Liver (tissue), 9 donors: ENCODE results near the gene RPL31. TPM values are rescaled to one million over a fixed set of nuclear protein-coding genes. Genes with fewer than 3 reads are reported as not detected.

Source experiments
- DNase-seq: peaks from one replicate; pipeline ENCODE4 v3.0.0-alpha.2; 2017; ENCODE audit warnings: low spot score
- H3K27ac ChIP-seq, 2 donors: one replicate each; pipeline ENCODE4 v1.7.0; 2013; ENCODE audit warnings: inconsistent platforms in 2 of 2, low read length in 2 of 2, control low read depth in 1 of 2, low read depth in 1 of 2, mild to moderate bottlenecking in 1 of 2
- H3K27me3 ChIP-seq, 4 donors: one replicate each; pipeline versions ENCODE4 v1.6.1 to v1.7.0; 2013; ENCODE audit warnings: low read length in 3 of 4, inconsistent platforms in 1 of 4, mild to moderate bottlenecking in 1 of 4, moderate library complexity in 1 of 4; ENCODE audit not compliant: control insufficient read depth in 4 of 4, insufficient read depth in 4 of 4
- H3K36me3 ChIP-seq, 4 donors: one replicate each; pipeline versions ENCODE4 v1.6.1 to v1.7.0; 2013; ENCODE audit warnings: low read length in 3 of 4, mild to moderate bottlenecking in 3 of 4, low read depth in 1 of 4, moderate library complexity in 1 of 4; ENCODE audit not compliant: control insufficient read depth in 4 of 4, insufficient read depth in 3 of 4
- H3K4me1 ChIP-seq, 4 donors: one replicate each; pipeline versions ENCODE4 v1.6.1 to v1.7.0; 2013; ENCODE audit warnings: low read length in 3 of 4, mild to moderate bottlenecking in 3 of 4, moderate library complexity in 1 of 4; ENCODE audit not compliant: control insufficient read depth in 4 of 4, insufficient read depth in 4 of 4
- H3K4me3 ChIP-seq, 3 donors: one replicate each; pipeline versions ENCODE4 v1.6.1 to v1.7.0; 2013; ENCODE audit warnings: low read length in 3 of 3, control low read depth in 1 of 3, low read depth in 1 of 3, mild to moderate bottlenecking in 1 of 3
- H3K9ac ChIP-seq, 2 donors: one replicate each; pipeline ENCODE4 v1.7.0; 2013; ENCODE audit warnings: low read length in 2 of 2, mild to moderate bottlenecking in 2 of 2, moderate library complexity in 2 of 2, control low read depth in 1 of 2, low read depth in 1 of 2
- H3K9me3 ChIP-seq, 4 donors: one replicate each; pipeline versions ENCODE4 v1.6.1 to v1.7.0; 2013; ENCODE audit warnings: low read length in 3 of 4; ENCODE audit not compliant: control insufficient read depth in 4 of 4
- EGR1 ChIP-seq, 2 donors: IDR thresholded peaks; 2 replicates each; pipeline ENCODE4 v1.6.1; 2016 to 2018; ENCODE audit warnings: antibody characterized with exemption in 2 of 2, low read depth in 2 of 2
- FOXA1 ChIP-seq: IDR thresholded peaks from 2 replicates; pipeline ENCODE4 v1.6.1; 2016; ENCODE audit warnings: antibody characterized with exemption
- GABPA ChIP-seq, 2 donors: IDR thresholded peaks in 1 of 2; conservative IDR thresholded peaks in 1 of 2; 2 replicates each; pipeline ENCODE4 v1.6.1; 2016; ENCODE audit warnings: antibody characterized with exemption in 2 of 2, mild to moderate bottlenecking in 1 of 2, moderate library complexity in 1 of 2
- HNF4A ChIP-seq, 2 donors: conservative IDR thresholded peaks; 2 replicates each; pipeline ENCODE4 v1.6.1; 2016; ENCODE audit warnings: antibody characterized with exemption in 2 of 2, mild to moderate bottlenecking in 2 of 2
- HNF4G ChIP-seq: IDR thresholded peaks from 2 replicates; pipeline ENCODE4 v1.6.1; 2016; ENCODE audit warnings: antibody characterized with exemption
- JUND ChIP-seq, 2 donors: IDR thresholded peaks; 2 replicates each; pipeline ENCODE4 v1.6.1; 2016; ENCODE audit warnings: antibody characterized with exemption in 2 of 2
- NR2F2 ChIP-seq: IDR thresholded peaks from 2 replicates; pipeline ENCODE4 v1.6.1; 2016; ENCODE audit warnings: antibody characterized with exemption
- RAD21 ChIP-seq, 2 donors: IDR thresholded peaks; 2 replicates each; pipeline ENCODE4 v1.6.1; 2016; ENCODE audit warnings: antibody characterized with exemption in 2 of 2, mild to moderate bottlenecking in 2 of 2
- SP1 ChIP-seq: IDR thresholded peaks from 2 replicates; pipeline ENCODE4 v1.6.1; 2018; ENCODE audit warnings: antibody characterized with exemption, mild to moderate bottlenecking
- TAF1 ChIP-seq: conservative IDR thresholded peaks from 2 replicates; pipeline ENCODE4 v1.6.1; 2016; ENCODE audit warnings: antibody characterized with exemption, mild to moderate bottlenecking
- YY1 ChIP-seq: IDR thresholded peaks from 2 replicates; pipeline ENCODE4 v1.6.1; 2016; ENCODE audit warnings: antibody characterized with exemption, mild to moderate bottlenecking
- WGBS: extraction: QIAGEN DNeasy Blood & Tissue Kit; methylation state at CpG from one replicate; pipeline ENCODE4 v1.1.7; 2013; 5-methylcytosine and 5-hydroxymethylcytosine counted together
- polyA plus RNA-seq, 2 donors: library from polyadenylated mRNA; stranded (reverse) in 1 of 2; unstranded in 1 of 2; fragments of 200-250 nt in 1 of 2; fragments of >200 nt in 1 of 2; fragmentation: Nextera tagmentation in 1 of 2; extraction: Ambion mirVana in 1 of 2; gene quantifications; one replicate each; pipeline versions ENCODE4 v1.2.1 to v1.2.3, GENCODE V29; 2013 to 2015
- total RNA-seq, 2 donors: library from RNA; depleted of rRNA; stranded (reverse); fragments of >200 nt; gene quantifications; one replicate each; pipeline ENCODE4 v1.2.3, GENCODE V29; 2014
- TF ChIP-seq, protein P1 (sequence below): IDR thresholded peaks from 2 replicates; pipeline ENCODE4 v1.6.1; 2016; ENCODE audit warnings: antibody characterized with exemption
- TF ChIP-seq, protein P2 (sequence below): IDR thresholded peaks from 2 replicates; pipeline ENCODE4 v1.6.1; 2016; ENCODE audit warnings: antibody characterized with exemption
- TF ChIP-seq, protein P3 (sequence below): fragments of 150-350 bp; IDR thresholded peaks from 2 replicates; pipeline ENCODE4 v1.5.1; 2017; ENCODE audit warnings: improper control_type of control experiment, low read depth, low read length; ENCODE audit not compliant: missing input control
- TF ChIP-seq, protein P4 (sequence below): IDR thresholded peaks from 2 replicates; pipeline ENCODE4 v1.6.1; 2016; ENCODE audit warnings: antibody characterized with exemption, mild to moderate bottlenecking
- TF ChIP-seq, protein P5 (sequence below): IDR thresholded peaks from 2 replicates; pipeline ENCODE4 v1.6.1; 2016; ENCODE audit warnings: antibody characterized with exemption
- donor health status: healthy.
- donor health status: healthy.
- donor health status: healthy.
- donor health status: healthy.
- donor health status: healthy.

The RPL31 gene
- total and polyA plus RNA-seq, 4 donors: 220 to 1,995 (median 581) TPM

DNA sequence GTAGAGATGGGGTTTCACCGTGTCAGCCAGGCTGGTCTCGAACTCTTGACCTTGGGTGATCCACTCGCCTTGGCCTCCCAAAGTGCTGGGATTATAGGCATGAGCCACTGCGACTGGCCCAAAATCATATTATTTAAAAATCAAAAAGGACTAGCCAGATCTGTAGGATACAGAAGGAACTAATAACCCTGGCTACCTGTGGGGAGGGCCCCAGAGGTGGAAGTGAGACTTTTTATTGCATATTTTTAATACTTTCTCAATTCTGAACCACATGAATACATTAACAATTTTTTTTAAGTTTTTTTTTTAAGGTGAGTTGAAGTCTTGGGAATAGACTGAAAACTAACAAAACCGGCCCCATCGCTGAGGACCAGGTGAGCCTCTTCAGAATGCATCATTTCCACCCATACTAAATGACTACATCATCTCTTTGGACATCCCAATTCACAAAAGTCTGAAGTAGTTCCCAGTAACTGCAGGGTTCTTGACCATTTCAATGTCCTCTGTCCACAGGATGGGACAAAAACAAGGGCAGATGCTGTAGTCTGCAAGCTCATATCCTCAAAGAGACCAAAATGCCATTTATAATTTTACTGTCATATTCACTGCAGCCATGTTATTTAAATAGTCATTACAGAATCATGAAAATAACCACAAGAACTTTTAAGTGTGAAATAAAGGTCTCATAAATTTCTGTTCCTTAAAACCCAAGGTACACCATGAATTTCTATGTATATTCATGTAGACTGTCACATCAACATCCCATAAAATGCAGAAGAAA, 21.4 kb downstream of the RPL31 start:
- H3K36me3 ChIP-seq: peaks cover 6 to 41% (median 30%) of the 10 kb centered on the region in 4 donors
- no peak overlapping the region for H3K4me3 ChIP-seq
- no peak for DNase-seq
- H3K9ac ChIP-seq: no peak overlapping the region
- TF ChIP-seq HNF4G (no peak), NR2F2 (no peak), GABPA (IDR thresholded peaks at IDR 0.05 in 1 of 2, conservative IDR thresholded peaks at IDR 0.05 in 1 of 2) (no peak), YY1 (no peak), SP1 (no peak), FOXA1 (no peak), HNF4A (conservative IDR thresholded peaks at IDR 0.05) (no peak), TAF1 (no peak), RAD21 (IDR thresholded peaks at IDR 0.05) (no peak), JUND (IDR thresholded peaks at IDR 0.05) (no peak), EGR1 (IDR thresholded peaks at IDR 0.05; ENCODE audit: low read depth in 2 of 2) (no peak)
- TF ChIP-seq, protein P1, sequence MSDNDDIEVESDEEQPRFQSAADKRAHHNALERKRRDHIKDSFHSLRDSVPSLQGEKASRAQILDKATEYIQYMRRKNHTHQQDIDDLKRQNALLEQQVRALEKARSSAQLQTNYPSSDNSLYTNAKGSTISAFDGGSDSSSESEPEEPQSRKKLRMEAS: no peak
- TF ChIP-seq, protein P2, sequence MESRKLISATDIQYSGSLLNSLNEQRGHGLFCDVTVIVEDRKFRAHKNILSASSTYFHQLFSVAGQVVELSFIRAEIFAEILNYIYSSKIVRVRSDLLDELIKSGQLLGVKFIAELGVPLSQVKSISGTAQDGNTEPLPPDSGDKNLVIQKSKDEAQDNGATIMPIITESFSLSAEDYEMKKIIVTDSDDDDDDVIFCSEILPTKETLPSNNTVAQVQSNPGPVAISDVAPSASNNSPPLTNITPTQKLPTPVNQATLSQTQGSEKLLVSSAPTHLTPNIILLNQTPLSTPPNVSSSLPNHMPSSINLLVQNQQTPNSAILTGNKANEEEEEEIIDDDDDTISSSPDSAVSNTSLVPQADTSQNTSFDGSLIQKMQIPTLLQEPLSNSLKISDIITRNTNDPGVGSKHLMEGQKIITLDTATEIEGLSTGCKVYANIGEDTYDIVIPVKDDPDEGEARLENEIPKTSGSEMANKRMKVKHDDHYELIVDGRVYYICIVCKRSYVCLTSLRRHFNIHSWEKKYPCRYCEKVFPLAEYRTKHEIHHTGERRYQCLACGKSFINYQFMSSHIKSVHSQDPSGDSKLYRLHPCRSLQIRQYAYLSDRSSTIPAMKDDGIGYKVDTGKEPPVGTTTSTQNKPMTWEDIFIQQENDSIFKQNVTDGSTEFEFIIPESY: no peak
- TF ChIP-seq, protein P3, sequence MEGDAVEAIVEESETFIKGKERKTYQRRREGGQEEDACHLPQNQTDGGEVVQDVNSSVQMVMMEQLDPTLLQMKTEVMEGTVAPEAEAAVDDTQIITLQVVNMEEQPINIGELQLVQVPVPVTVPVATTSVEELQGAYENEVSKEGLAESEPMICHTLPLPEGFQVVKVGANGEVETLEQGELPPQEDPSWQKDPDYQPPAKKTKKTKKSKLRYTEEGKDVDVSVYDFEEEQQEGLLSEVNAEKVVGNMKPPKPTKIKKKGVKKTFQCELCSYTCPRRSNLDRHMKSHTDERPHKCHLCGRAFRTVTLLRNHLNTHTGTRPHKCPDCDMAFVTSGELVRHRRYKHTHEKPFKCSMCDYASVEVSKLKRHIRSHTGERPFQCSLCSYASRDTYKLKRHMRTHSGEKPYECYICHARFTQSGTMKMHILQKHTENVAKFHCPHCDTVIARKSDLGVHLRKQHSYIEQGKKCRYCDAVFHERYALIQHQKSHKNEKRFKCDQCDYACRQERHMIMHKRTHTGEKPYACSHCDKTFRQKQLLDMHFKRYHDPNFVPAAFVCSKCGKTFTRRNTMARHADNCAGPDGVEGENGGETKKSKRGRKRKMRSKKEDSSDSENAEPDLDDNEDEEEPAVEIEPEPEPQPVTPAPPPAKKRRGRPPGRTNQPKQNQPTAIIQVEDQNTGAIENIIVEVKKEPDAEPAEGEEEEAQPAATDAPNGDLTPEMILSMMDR: no peak
- TF ChIP-seq, protein P4, sequence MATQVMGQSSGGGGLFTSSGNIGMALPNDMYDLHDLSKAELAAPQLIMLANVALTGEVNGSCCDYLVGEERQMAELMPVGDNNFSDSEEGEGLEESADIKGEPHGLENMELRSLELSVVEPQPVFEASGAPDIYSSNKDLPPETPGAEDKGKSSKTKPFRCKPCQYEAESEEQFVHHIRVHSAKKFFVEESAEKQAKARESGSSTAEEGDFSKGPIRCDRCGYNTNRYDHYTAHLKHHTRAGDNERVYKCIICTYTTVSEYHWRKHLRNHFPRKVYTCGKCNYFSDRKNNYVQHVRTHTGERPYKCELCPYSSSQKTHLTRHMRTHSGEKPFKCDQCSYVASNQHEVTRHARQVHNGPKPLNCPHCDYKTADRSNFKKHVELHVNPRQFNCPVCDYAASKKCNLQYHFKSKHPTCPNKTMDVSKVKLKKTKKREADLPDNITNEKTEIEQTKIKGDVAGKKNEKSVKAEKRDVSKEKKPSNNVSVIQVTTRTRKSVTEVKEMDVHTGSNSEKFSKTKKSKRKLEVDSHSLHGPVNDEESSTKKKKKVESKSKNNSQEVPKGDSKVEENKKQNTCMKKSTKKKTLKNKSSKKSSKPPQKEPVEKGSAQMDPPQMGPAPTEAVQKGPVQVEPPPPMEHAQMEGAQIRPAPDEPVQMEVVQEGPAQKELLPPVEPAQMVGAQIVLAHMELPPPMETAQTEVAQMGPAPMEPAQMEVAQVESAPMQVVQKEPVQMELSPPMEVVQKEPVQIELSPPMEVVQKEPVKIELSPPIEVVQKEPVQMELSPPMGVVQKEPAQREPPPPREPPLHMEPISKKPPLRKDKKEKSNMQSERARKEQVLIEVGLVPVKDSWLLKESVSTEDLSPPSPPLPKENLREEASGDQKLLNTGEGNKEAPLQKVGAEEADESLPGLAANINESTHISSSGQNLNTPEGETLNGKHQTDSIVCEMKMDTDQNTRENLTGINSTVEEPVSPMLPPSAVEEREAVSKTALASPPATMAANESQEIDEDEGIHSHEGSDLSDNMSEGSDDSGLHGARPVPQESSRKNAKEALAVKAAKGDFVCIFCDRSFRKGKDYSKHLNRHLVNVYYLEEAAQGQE: no peak
- TF ChIP-seq, protein P5, sequence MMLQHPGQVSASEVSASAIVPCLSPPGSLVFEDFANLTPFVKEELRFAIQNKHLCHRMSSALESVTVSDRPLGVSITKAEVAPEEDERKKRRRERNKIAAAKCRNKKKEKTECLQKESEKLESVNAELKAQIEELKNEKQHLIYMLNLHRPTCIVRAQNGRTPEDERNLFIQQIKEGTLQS: no peak
- H3K27me3 ChIP-seq: no peaks in the 10 kb centered on the region
- H3K9me3 ChIP-seq: no peaks in the 10 kb centered on the region
- 98% methylated on average over 6 of the region's 6 CpGs for WGBS
- H3K4me1 ChIP-seq: no peaks in the 10 kb centered on the region
- H3K27ac ChIP-seq: no peak overlapping the region
